OCI-LY7 (cell line): ENCODE data around the gene MGST1. TPM values are rescaled to one million over a fixed set of nuclear protein-coding genes. Genes with fewer than 3 reads are reported as not detected.
A peak's percentile ranks its signal among the peaks of the same experiment; 100 is the strongest.

ENCODE experiments used
- BruUV-seq: library from RNA; stranded (reverse); fragments of 400-500 nt; replicated peaks from 2 replicates; lab custom pipeline; 2021; lab: Mats Ljungman, UMichigan
- CTCF ChIA-PET: fragments of 300-600 bp; sonication (Branson Sonifier 250); formaldehyde crosslinking; loops from one replicate; lab custom pipeline; 2022; ENCODE audit warnings: antibody characterized with exemption; ENCODE audit not compliant: unreplicated experiment; lab: Charles Lee
- POLR2A ChIA-PET: fragments of 300-600 bp; sonication (Branson Sonifier 250); formaldehyde crosslinking; loops from one replicate; lab custom pipeline; 2022; ENCODE audit warnings: antibody characterized with exemption; lab: Charles Lee
- DNase-seq: peaks from one replicate; pipeline ENCODE4 v3.0.0-alpha.2; 2015; ENCODE audit warnings: low spot score
- H2AFZ ChIP-seq: fragments of 200-600 bp; sonication (generic), shearing (Covaris generic); 2 replicates; pipeline ENCODE4 v1.6.1; 2014; ENCODE audit warnings: mild to moderate bottlenecking, antibody characterized with exemption, low read length, moderate library complexity
- H3K27ac ChIP-seq: fragments of 200-600 bp; sonication (generic); 2 replicates; pipeline ENCODE4 v1.5.1; 2014; ENCODE audit warnings: mixed run types, low read depth, mild to moderate bottlenecking, moderate library complexity, low read length, inconsistent platforms; ENCODE audit not compliant: poor library complexity, severe bottlenecking
- H3K36me3 ChIP-seq: fragments of 200-600 bp; sonication (generic); 2 replicates; pipeline ENCODE4 v1.6.1; 2014; ENCODE audit warnings: mild to moderate bottlenecking, antibody characterized with exemption, low read length, moderate library complexity, mixed read lengths; ENCODE audit not compliant: insufficient read depth
- H3K4me1 ChIP-seq: fragments of 200-600 bp; sonication (generic); 2 replicates; pipeline ENCODE4 v1.5.1; 2014; ENCODE audit warnings: mild to moderate bottlenecking, low read length; ENCODE audit not compliant: insufficient read depth, poor library complexity, severe bottlenecking
- H3K4me2 ChIP-seq: fragments of 200-600 bp; sonication (generic); 2 replicates; pipeline ENCODE4 v1.6.1; 2014; ENCODE audit warnings: mild to moderate bottlenecking, low read length
- H3K4me3 ChIP-seq: fragments of 200-600 bp; sonication (generic); 2 replicates; pipeline ENCODE4 v1.5.1; 2014; ENCODE audit warnings: mild to moderate bottlenecking, low read depth, low read length; ENCODE audit not compliant: poor library complexity, severe bottlenecking
- H3K79me2 ChIP-seq: fragments of 200-600 bp; sonication (generic); 2 replicates; pipeline ENCODE4 v1.6.1; 2016; ENCODE audit warnings: low read depth, mild to moderate bottlenecking, low read length, moderate library complexity, mixed read lengths; ENCODE audit not compliant: insufficient read depth
- H3K9me2 ChIP-seq: fragments of 200-600 bp; sonication (generic); 2 replicates; pipeline ENCODE4 v1.6.1; 2016; ENCODE audit warnings: mild to moderate bottlenecking, low read length, mixed read lengths; ENCODE audit not compliant: insufficient read depth
- H3K9me3 ChIP-seq: fragments of 200-600 bp; sonication (generic); 2 replicates; pipeline ENCODE4 v1.6.1; 2014; ENCODE audit warnings: mild to moderate bottlenecking, mixed run types, low read length, mixed read lengths
- H4K20me1 ChIP-seq: fragments of 200-600 bp; sonication (generic); 2 replicates; pipeline ENCODE4 v1.6.1; 2014; ENCODE audit warnings: mild to moderate bottlenecking, antibody characterized with exemption, low read length, moderate library complexity, mixed read lengths; ENCODE audit not compliant: insufficient read depth
- EZH2phosphoT487 ChIP-seq: fragments of 200-600 bp; sonication (generic); IDR thresholded peaks from 2 replicates; pipeline ENCODE4 v1.6.1; 2018; ENCODE audit warnings: low read depth, borderline replicate concordance, mild to moderate bottlenecking, mixed run types, antibody characterized with exemption, low read length, moderate library complexity, mixed read lengths
- intact Hi-C: fragments of 100-400 bp; cut with micrococcal nuclease; formaldehyde crosslinking; loops from one replicate; pipeline ENCODE4 v1.10.0; 2022; ENCODE audit not compliant: unreplicated experiment
- total RNA-seq, 2 experiments: library from RNA; depleted of rRNA in 1 of 2; stranded (reverse); fragments of >200 nt in 1 of 2; shearing (Covaris generic) in 1 of 2; gene quantifications; 2 replicates each; pipeline ENCODE4 v1.2.3, GENCODE V29; 2014 to 2022
- TF ChIP-seq, protein P1 (sequence below): fragments of 200-600 bp; sonication (generic); conservative IDR thresholded peaks from 2 replicates; pipeline ENCODE4 v1.5.1; 2014; ENCODE audit warnings: mild to moderate bottlenecking, antibody characterized with exemption, low read length, moderate library complexity, mixed read lengths

MGST1 gene
- total RNA-seq, 2 experiments from 2014 or later, result 16.5 to 67.4 TPM

DNA sequence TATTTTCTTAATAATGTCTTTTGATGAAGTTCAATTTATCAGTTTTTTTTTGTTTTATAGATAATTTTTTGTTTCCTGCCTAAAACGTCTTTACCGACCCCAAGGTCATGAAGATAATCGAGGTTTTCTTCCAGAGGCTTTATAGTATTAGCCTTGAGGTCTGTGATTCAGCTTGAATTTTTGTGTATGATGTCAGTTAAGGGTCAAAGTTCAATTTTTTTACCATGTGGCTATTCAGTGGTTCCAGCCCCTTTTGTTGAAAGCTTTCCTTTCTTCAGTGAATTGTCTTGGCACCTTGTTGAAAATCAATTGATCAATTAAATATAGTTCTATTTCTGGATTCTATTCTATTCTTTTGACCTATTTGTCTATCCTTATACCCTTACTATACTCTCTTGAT is 3.2 kb upstream of the MGST1 start:
- CTCF ChIA-PET, result no interaction called here
- H3K9me3 ChIP-seq, result no peaks in the 10 kb centered on the region
- H3K27ac ChIP-seq, result no peak overlapping the region
- no peak overlapping the region for H3K4me2 ChIP-seq
- no peak overlapping the region for H2AFZ ChIP-seq
- no peak for TF ChIP-seq EZH2phosphoT487
- TF ChIP-seq, protein P1, sequence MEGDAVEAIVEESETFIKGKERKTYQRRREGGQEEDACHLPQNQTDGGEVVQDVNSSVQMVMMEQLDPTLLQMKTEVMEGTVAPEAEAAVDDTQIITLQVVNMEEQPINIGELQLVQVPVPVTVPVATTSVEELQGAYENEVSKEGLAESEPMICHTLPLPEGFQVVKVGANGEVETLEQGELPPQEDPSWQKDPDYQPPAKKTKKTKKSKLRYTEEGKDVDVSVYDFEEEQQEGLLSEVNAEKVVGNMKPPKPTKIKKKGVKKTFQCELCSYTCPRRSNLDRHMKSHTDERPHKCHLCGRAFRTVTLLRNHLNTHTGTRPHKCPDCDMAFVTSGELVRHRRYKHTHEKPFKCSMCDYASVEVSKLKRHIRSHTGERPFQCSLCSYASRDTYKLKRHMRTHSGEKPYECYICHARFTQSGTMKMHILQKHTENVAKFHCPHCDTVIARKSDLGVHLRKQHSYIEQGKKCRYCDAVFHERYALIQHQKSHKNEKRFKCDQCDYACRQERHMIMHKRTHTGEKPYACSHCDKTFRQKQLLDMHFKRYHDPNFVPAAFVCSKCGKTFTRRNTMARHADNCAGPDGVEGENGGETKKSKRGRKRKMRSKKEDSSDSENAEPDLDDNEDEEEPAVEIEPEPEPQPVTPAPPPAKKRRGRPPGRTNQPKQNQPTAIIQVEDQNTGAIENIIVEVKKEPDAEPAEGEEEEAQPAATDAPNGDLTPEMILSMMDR, result no peak
- H4K20me1 ChIP-seq, result no peaks in the 10 kb centered on the region
- no peak for DNase-seq
- H3K36me3 ChIP-seq, result no peaks in the 10 kb centered on the region
- H3K9me2 ChIP-seq, result no peaks in the 10 kb centered on the region
- H3K4me3 ChIP-seq, result no peak overlapping the region
- no TSS peak for BruUV-seq
- POLR2A ChIA-PET, result interaction anchor here (0.7 to 1.6 kb wide), 4 partner anchors 9 to 289 kb away, joined by 3 to 4 read pairs (median 4); no protein-coding TSS in a partner anchor
- peaks cover 12% of the 10 kb centered on the region for H3K4me1 ChIP-seq
- intact Hi-C loops, result no loop called here
- H3K79me2 ChIP-seq, result peaks cover 17% of the 10 kb centered on the region; the same call in 1 of the 2 replicates

DNA sequence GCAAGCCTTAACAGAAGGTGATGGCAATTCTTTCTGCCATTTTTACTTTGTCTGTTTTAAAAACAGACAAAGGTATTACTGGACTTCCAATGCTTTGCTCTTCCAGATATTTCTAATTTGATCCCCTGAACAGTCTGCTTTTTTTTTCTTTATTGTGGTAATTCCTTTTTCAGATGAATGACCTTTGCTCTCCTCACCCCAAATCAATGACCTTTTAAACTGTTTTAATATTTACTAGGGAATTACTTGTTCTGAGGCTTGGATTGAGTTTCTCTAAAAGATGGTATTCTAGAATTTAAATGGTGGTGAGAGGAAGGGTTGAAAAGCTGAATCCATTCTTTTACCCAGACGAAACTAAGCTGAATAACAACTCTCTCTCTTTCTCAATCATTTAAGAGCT is 2.3 kb upstream of the MGST1 start:
- Histone ChIP-seq H3K4me2 (no peak overlapping the region), H2AFZ (no peak overlapping the region), H3K4me3 (no peak overlapping the region), H3K9me3 (no peaks in the 10 kb centered on the region), H3K79me2 (peaks cover 24% of the 10 kb centered on the region; the same call in 1 of the 2 replicates), H3K4me1 (peaks cover 15% of the 10 kb centered on the region), H3K36me3 (0 out of 2 replicates have a peak, but pooled peaks cover 2% of the 10 kb centered on the region), H3K9me2 (no peaks in the 10 kb centered on the region), H4K20me1 (no peaks in the 10 kb centered on the region), H3K27ac (no peak overlapping the region)
- intact Hi-C loops, result loop anchor here (5.0 kb wide), 1 partner anchor 358 kb away; no protein-coding TSS in a partner anchor
- TF ChIP-seq, protein P1, result no peak
- TF ChIP-seq EZH2phosphoT487, result no peak
- POLR2A ChIA-PET, result interaction anchor here (0.5 to 1.6 kb wide), 3 partner anchors 8 to 247 kb away, joined by 3 to 6 read pairs (median 4); no protein-coding TSS in a partner anchor
- DNase-seq, result no peak
- BruUV-seq, result no TSS peak
- CTCF ChIA-PET, result no interaction called here

DNA sequence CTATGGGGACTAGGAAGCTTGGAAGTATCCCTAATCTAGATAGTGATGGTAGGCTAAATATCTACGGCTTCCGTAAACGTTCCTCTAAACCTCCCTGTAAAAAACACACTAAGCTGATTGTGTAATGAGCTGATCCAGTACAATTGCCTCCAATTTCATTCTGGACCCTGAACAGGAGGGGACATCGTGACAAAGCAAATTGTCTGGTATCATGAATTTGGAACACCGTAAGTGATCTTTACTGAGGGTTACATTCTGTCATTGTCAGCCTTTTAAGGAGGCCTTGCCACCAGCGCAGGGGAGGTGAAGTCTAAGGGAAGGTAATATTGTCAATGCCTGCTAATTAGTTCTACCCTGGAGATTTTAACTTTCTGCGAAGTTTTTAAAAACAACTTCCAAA is 487 bp upstream of the MGST1 start:
- Histone ChIP-seq H2AFZ (peak overlapping the region; percentile 56; the same call in 1 of the 2 replicates), H3K9me2 (no peaks in the 10 kb centered on the region), H3K4me1 (peaks cover 26% of the 10 kb centered on the region), H3K36me3 (peaks cover 13% of the 10 kb centered on the region), H3K79me2 (peaks cover 40% of the 10 kb centered on the region; the same call in 1 of the 2 replicates), H3K4me2 (peak overlapping the region; percentile 61), H4K20me1 (no peaks in the 10 kb centered on the region), H3K9me3 (no peaks in the 10 kb centered on the region), H3K4me3 (peak overlapping the region; percentile 75), H3K27ac (peak overlapping the region; percentile 68)
- TF ChIP-seq, protein P1, result no peak
- no peak for TF ChIP-seq EZH2phosphoT487
- DNase-seq, result no peak
- no TSS peak for BruUV-seq
- ChIA-PET CTCF (no interaction called here), POLR2A (interaction anchor here (0.6 kb wide), 1 partner anchor 404 kb away, joined by 3 read pairs; no protein-coding TSS in a partner anchor)
- intact Hi-C loops, result loop anchor here (5.0 kb wide), 1 partner anchor 360 kb away; no protein-coding TSS in a partner anchor
